Muscle layer of colon (tissue), 2 donors: ENCODE data around the gene SLC34A1.

Source experiments
- H3K27ac ChIP-seq: one replicate; pipeline ENCODE4 v1.7.0; 2013; ENCODE audit warnings: low read depth, mild to moderate bottlenecking, low read length, moderate library complexity
- H3K27me3 ChIP-seq, 2 donors: one replicate each; pipeline ENCODE4 v1.7.0; 2013; ENCODE audit warnings: low read length in 2 of 2, mild to moderate bottlenecking in 2 of 2; ENCODE audit not compliant: insufficient read depth in 2 of 2, control insufficient read depth in 1 of 2
- H3K36me3 ChIP-seq: one replicate; pipeline ENCODE4 v1.7.0; 2013; ENCODE audit warnings: mild to moderate bottlenecking, low read length; ENCODE audit not compliant: insufficient read depth
- H3K4me1 ChIP-seq: one replicate; pipeline ENCODE4 v1.7.0; 2013; ENCODE audit warnings: mild to moderate bottlenecking, low read length; ENCODE audit not compliant: insufficient read depth
- H3K4me3 ChIP-seq, 2 donors: one replicate each; pipeline ENCODE4 v1.7.0; 2013; ENCODE audit warnings: low read length in 2 of 2, low read depth in 1 of 2, mild to moderate bottlenecking in 1 of 2, moderate library complexity in 1 of 2
- H3K9ac ChIP-seq: one replicate; pipeline ENCODE4 v1.7.0; 2013; ENCODE audit warnings: low read length
- H3K9me3 ChIP-seq: one replicate; pipeline ENCODE4 v1.7.0; 2013; ENCODE audit warnings: mild to moderate bottlenecking, low read length
- donor health status: abdominal sarcoma.
- donor health status: Adenocarcinoma of cecum.

SLC34A1 gene

GRCh38 chr5:177364159-177364962 lies 19.9 kb upstream of the SLC34A1 start:
- H3K9ac ChIP-seq = no peak overlapping the region
- H3K36me3 ChIP-seq = no peaks in the 10 kb centered on the region
- H3K27me3 ChIP-seq = peaks cover 0 to 4% of the 10 kb centered on the region in 2 donors
- no peak overlapping the region for H3K27ac ChIP-seq
- no peak overlapping the region for H3K4me3 ChIP-seq
- H3K4me1 ChIP-seq = peaks cover 28% of the 10 kb centered on the region
- no peaks in the 10 kb centered on the region for H3K9me3 ChIP-seq

GRCh38 chr5:177365845-177366527 lies 18.2 kb upstream of the SLC34A1 start:
- Histone ChIP-seq H3K9me3 (no peaks in the 10 kb centered on the region), H3K27me3 (no peaks in the 10 kb centered on the region), H3K27ac (peak overlapping the region; percentile 98), H3K4me3 (peak overlapping the region in 1 of 2 donors; percentile 78), H3K9ac (peak overlapping the region; percentile 86), H3K4me1 (peaks cover 28% of the 10 kb centered on the region), H3K36me3 (no peaks in the 10 kb centered on the region)

- peaks cover 33% of the 10 kb centered on the region for H3K4me1 ChIP-seq
- peak overlapping the region; percentile 98 for H3K27ac ChIP-seq
Observed at GRCh38 chr5:177366528-177367322, 17.5 kb upstream of the SLC34A1 start.

GRCh38 chr5:177367323-177367848 lies 16.8 kb upstream of the SLC34A1 start:
- Histone ChIP-seq H3K4me1 (peaks cover 33% of the 10 kb centered on the region), H3K9ac (no peak overlapping the region), H3K9me3 (no peaks in the 10 kb centered on the region), H3K36me3 (no peaks in the 10 kb centered on the region), H3K4me3 (peak overlapping the region; percentile 35 to 78), H3K27me3 (no peaks in the 10 kb centered on the region), H3K27ac (peak overlapping the region; percentile 98)

More at GRCh38 chr5:177366528-177367322, 17.5 kb upstream of the SLC34A1 start:
- Histone ChIP-seq H3K27me3 (no peaks in the 10 kb centered on the region), H3K9me3 (no peaks in the 10 kb centered on the region), H3K36me3 (no peaks in the 10 kb centered on the region), H3K4me3 (peak overlapping the region; percentile 35 to 78), H3K9ac (peak overlapping the region; percentile 86)

- H3K4me1 ChIP-seq = peaks cover 33% of the 10 kb centered on the region
- no peaks in the 10 kb centered on the region for H3K9me3 ChIP-seq
- H3K36me3 ChIP-seq = no peaks in the 10 kb centered on the region
- H3K27ac ChIP-seq = no peak overlapping the region
- no peak overlapping the region for H3K9ac ChIP-seq
- no peaks in the 10 kb centered on the region for H3K27me3 ChIP-seq
- H3K4me3 ChIP-seq = peak overlapping the region; percentile 35 to 78
Observed at GRCh38 chr5:177367981-177368868, 16.0 kb upstream of the SLC34A1 start.

- no peak overlapping the region for H3K9ac ChIP-seq
- H3K36me3 ChIP-seq = no peaks in the 10 kb centered on the region
- H3K4me3 ChIP-seq = no peak overlapping the region
- H3K9me3 ChIP-seq = no peaks in the 10 kb centered on the region
- H3K27ac ChIP-seq = no peak overlapping the region
- peaks cover 25% of the 10 kb centered on the region for H3K4me1 ChIP-seq
- H3K27me3 ChIP-seq = no peaks in the 10 kb centered on the region
Observed at GRCh38 chr5:177368869-177369644, 15.2 kb upstream of the SLC34A1 start.

GRCh38 chr5:177369645-177370440 lies 14.4 kb upstream of the SLC34A1 start:
- H3K9me3 ChIP-seq = no peaks in the 10 kb centered on the region
- no peak overlapping the region for H3K4me3 ChIP-seq
- no peak overlapping the region for H3K27ac ChIP-seq
- no peaks in the 10 kb centered on the region for H3K27me3 ChIP-seq
- peaks cover 25% of the 10 kb centered on the region for H3K4me1 ChIP-seq
- no peaks in the 10 kb centered on the region for H3K36me3 ChIP-seq
- no peak overlapping the region for H3K9ac ChIP-seq

- Histone ChIP-seq H3K9ac (no peak overlapping the region), H3K27me3 (no peaks in the 10 kb centered on the region), H3K4me1 (peaks cover 23% of the 10 kb centered on the region), H3K27ac (no peak overlapping the region), H3K36me3 (no peaks in the 10 kb centered on the region), H3K4me3 (no peak overlapping the region), H3K9me3 (no peaks in the 10 kb centered on the region)
Observed at GRCh38 chr5:177370488-177371119, 13.6 kb upstream of the SLC34A1 start.
